VCaP (cell line): ENCODE data around the gene ZNF829.

ENCODE experiments used
- H3K27ac ChIP-seq: fragments of 450-650 bp; 2 replicates; pipeline ENCODE4 v1.5.1; 2017
- TF ChIP-seq, protein P1 (sequence below): fragments of 450-650 bp; conservative IDR thresholded peaks from 2 replicates; pipeline ENCODE4 v1.5.1; 2017; ENCODE audit warnings: mild to moderate bottlenecking, moderate library complexity

Gene ZNF829

DNA sequence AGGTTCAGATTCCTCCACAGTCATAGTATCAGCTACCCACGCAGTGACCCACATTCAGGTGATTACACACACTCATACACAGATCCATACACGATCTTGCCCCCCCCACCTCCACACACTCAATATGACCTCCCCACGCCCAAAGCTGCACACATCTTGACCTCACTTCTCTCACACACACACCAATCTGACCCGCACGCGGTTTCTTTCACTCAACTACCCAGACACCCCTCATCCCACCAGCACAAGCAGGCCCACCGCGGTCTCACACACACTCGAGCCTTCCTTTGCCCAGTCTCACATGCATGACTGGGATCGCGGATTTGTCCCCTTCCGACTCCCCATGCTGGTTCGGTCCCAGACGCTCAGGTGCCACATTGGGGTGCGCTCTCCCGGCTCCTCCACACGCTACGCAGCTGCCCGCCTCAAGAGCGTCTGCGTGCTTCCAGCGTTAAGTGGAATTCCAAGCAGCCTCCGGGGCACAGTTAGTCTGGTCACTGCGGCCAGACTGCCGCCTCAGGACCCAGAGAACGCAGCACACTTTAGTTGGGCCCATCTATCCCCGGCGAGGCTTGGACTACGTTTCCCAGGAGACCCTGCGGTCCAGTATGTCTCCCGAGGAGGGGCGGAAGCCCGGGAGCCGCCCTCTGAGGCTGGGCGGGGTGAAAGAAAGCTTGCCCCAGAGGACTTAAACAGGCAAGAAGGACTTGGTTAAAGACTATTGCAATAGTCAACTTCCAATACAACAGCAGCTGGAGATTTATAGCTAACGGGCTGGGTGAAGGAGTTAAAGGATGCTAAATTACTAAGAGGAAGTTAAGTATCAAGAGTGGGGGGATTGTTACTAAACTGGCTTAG, 66.2 kb downstream of the ZNF829 start:
- TF ChIP-seq, protein P1, sequence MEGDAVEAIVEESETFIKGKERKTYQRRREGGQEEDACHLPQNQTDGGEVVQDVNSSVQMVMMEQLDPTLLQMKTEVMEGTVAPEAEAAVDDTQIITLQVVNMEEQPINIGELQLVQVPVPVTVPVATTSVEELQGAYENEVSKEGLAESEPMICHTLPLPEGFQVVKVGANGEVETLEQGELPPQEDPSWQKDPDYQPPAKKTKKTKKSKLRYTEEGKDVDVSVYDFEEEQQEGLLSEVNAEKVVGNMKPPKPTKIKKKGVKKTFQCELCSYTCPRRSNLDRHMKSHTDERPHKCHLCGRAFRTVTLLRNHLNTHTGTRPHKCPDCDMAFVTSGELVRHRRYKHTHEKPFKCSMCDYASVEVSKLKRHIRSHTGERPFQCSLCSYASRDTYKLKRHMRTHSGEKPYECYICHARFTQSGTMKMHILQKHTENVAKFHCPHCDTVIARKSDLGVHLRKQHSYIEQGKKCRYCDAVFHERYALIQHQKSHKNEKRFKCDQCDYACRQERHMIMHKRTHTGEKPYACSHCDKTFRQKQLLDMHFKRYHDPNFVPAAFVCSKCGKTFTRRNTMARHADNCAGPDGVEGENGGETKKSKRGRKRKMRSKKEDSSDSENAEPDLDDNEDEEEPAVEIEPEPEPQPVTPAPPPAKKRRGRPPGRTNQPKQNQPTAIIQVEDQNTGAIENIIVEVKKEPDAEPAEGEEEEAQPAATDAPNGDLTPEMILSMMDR, result no peak
- H3K27ac ChIP-seq, result peak overlapping the region; percentile 81

- H3K27ac ChIP-seq, result no peak overlapping the region
- TF ChIP-seq, protein P1, result no peak
Observed at GRCh38 chr19:36847968-36848367, 68.1 kb downstream of the ZNF829 start.

- TF ChIP-seq, protein P1, result no peak
- H3K27ac ChIP-seq, result peak overlapping the region; percentile 92
Observed at GRCh38 chr19:36838784-36839324, 77.2 kb downstream of the ZNF829 start.
